Central memory CD4-positive, alpha-beta T cell (primary cell): ENCODE results near the gene HIVEP3.

Experiments
- DNase-seq: peaks from one replicate; pipeline ENCODE4 v3.0.0; 2022

Gene HIVEP3

GRCh38 chr1:41868241-41868998 lies 50.3 kb downstream of the HIVEP3 start:
- DNase-seq = no peak

DNA sequence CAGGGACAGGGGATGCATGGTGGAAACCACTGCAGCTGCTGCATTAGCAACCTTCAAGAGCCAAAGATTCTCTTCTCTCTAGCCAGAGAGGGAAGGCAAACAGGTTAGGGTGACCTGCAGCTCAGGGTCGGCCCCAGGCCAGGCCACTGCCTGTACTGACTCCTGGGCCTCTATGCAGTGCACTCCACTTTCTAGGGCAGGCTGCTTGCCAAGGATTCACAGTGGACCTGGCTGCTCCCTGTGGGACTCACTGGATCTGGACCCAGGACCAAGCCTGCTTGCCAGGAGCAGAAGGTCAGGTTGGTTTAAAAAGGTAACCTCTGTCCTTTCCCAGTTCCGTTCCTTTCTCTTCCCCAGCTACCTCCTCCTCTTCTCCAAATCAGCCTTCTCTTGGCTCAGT lies 52.4 kb downstream of the HIVEP3 start:
- no peak for DNase-seq

GRCh38 chr1:41864471-41865040 lies 54.2 kb downstream of the HIVEP3 start:
- no peak for DNase-seq

- DNase-seq = no peak
Observed at GRCh38 chr1:41863718-41864117, 55.0 kb downstream of the HIVEP3 start.

DNA sequence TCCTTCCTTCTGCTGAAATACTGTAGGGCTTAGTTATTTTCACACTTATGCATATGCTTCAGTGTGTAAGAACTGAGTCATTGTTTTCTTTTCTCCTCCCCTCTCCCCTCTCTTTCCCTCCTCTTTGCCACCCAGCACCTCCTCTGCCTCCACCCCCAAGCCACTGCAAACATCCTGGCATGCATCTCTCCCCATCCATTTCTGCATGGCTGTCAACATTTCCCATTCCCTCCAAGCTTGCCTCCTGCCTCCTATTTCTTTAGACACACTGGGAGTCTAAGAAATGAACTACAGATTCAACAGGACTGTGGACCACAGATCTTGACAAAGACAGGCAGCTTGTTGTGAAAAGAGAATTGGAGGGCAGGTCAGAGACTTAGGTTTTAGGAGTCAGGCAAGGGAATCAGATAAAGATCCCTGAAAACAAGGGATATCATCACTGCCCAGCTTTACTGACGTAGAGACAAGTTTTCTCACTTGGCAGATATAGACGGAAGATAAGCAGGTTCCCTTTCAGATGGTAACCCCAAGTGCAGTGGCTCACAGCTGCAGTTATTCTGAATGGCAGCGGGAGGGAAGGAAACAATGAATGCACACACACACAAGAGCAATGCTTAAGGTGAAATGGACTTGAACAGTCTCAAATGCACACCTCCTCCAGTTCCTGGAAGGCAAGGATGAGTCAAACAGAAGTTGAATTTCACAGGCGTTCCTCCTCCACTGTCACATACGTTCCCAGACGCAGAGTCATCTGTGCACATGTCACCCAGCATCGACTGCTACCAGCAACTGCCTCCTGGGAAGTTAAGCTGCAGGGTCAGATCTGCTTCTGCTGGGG lies 56.1 kb downstream of the HIVEP3 start:
- no peak for DNase-seq

DNA sequence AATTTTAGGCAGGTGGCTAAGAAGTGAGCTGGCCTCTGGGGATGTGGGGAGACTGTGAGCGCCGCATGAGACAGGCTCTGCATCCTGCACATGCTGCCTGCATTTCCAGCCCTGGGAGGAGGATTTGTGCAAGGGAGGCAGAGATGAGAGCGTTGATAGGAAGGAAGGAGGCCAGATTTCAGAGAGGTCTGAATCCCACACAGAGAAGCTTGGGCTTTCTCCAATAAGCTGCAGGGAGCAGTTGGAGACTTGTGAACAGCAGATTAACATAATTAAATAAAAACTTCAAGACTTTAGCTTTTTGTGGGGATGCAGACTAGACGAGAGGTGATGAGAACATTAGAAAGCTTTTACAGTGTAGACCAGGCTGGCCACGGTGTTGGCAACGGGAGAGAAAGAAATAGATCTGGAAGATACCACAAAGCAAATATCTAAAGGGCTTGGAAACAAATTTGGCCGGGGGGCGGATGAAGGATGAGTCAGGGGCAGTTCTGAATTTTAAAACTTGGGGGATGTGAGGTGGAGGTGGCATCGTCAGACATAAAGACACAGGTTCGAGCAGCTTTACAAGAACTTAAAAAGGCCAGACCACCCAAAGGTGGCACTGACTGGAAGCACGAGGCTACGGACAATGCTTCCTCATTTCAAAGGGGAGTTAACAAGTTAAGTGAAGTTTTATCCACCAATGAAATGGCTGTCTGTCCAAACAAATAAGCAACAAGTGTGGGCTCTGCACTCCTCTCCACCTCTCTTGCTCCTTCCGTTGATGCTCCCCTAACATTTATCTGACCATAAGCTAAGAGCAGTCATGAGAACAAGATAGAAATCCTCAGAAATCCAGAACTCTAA lies 57.0 kb downstream of the HIVEP3 start:
- DNase-seq = no peak

GRCh38 chr1:41860771-41861170 lies 58.0 kb downstream of the HIVEP3 start:
- no peak for DNase-seq

- no peak for DNase-seq
Observed at GRCh38 chr1:41860214-41860613, 58.5 kb downstream of the HIVEP3 start.

- DNase-seq = no peak
Observed at GRCh38 chr1:41859686-41860085, 59.0 kb downstream of the HIVEP3 start.

GRCh38 chr1:41856944-41857285 lies 61.8 kb downstream of the HIVEP3 start:
- DNase-seq = no peak

- no peak for DNase-seq
Observed at GRCh38 chr1:41856151-41856943, 62.4 kb downstream of the HIVEP3 start.

- no peak for DNase-seq
Observed at GRCh38 chr1:41855713-41856112, 63.0 kb downstream of the HIVEP3 start.

- no peak for DNase-seq
Observed at GRCh38 chr1:41853907-41854306, 64.8 kb downstream of the HIVEP3 start.

DNA sequence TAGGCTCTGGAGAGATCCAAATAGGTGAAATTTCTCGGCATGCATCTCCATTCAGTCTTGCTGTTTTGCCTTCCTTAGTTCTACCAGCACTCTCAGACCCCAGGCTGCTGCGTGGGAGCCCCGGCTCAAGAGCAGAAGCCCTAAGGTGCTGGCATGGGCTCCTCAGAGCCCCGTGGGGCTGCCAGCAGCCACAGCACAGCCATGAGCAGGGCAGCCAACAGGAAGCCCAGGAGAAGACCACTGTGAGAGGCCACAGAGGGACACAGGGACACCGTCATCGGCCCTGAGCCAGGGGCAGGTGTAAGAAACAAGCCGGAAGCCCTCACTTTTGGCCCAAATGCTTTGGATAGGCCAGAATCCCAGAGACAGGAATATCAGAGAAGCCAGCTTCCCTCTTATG lies 66.6 kb downstream of the HIVEP3 start:
- no peak for DNase-seq

GRCh38 chr1:41851589-41851988 lies 67.1 kb downstream of the HIVEP3 start:
- DNase-seq = no peak

DNA sequence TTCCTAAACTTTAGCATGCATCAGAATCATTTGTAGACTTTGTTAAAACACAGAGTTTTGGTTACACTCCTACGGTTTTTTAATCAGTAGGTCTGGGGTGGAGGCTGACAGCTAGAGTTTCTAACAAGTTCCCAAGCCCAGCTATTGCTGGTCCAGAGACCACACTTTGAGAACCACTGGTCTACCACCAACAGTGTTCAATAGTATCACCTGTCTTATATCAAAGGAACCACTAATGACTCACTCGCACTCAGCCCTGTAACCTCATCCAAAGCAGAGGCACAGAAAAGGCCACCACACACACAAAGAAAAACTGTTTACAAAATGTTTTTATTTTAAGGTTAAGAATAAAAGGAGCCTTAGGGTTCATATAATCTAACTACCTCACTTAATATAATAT lies 68.7 kb downstream of the HIVEP3 start:
- DNase-seq = no peak

DNA sequence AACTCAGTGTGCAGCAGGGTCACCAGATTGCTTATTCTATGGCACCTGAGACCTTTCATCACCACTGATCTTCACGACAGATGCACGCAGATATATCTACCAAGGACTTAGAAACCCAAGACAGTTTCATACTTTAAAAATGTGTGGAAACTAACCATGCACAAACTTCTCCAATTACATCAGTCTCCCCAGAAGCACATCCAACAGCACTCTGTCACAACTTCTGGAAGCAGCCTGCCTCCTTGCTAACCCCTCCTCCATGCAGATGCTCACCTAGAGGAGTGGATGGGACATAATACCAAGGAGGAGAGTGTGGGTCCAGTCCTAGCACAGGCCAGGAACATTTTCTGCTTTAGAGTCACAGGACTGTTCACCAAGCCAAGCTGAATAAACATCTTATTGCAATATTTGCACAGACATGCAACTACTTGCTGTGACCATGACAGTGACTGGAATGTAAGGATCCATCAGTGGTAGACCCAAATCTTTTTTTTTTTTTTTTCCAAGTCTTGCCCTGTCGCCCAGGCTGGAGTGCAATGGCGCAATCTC lies 69.4 kb downstream of the HIVEP3 start:
- DNase-seq = no peak

DNA sequence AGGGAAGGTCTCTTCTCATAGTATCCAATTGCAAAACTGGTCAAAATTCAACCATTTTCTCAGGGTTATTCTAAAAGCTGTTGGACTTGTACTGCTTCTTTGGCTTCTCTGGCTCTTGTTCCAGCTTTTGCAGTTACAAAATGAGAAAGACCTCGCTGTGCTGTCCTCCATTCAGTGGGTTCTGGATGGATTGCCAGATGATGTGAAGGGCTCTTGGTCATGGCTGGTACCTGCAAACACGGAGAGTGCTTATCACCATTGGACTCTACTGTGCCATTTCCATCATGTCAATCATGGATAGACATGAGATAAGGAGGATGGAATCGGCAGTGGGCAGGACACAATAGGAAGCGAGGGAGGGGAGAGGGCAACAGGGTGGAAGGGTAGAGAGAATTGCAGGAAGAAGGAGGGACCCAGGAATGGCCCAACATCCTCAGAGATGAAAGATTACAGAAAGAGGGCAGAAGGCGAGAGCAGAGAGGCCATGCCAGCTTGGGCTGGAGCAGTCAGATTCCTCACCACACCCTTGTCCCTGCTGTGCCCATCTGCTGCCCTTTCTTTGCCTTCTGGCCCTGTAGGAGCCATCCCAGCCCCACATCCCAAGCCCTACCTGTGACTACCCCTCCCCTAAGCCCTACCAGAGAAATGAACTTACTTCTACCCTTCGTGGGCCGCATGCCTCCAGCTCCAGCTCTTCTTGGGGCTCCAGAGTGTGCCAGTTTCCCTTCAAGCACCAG lies 70.3 kb downstream of the HIVEP3 start:
- no peak for DNase-seq

DNA sequence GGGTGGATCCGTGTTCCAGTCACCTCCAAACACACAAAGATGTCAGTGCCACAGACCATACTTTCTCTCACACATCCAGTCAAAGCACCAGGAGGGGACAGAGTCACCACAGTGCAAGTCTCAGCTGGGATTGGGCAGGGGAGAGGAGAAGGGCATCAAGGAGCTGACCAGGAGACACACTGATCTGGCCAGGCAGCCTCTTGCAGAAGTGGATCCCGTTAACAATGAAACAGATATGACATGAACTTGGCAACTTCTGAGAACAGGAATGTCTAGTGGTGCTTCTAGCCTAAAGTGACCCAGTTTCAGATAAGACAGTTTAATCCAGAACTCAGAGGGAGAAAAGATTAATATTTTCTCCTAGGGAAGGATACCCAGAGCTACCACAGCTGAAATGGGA lies 71.0 kb downstream of the HIVEP3 start:
- no peak for DNase-seq

DNA sequence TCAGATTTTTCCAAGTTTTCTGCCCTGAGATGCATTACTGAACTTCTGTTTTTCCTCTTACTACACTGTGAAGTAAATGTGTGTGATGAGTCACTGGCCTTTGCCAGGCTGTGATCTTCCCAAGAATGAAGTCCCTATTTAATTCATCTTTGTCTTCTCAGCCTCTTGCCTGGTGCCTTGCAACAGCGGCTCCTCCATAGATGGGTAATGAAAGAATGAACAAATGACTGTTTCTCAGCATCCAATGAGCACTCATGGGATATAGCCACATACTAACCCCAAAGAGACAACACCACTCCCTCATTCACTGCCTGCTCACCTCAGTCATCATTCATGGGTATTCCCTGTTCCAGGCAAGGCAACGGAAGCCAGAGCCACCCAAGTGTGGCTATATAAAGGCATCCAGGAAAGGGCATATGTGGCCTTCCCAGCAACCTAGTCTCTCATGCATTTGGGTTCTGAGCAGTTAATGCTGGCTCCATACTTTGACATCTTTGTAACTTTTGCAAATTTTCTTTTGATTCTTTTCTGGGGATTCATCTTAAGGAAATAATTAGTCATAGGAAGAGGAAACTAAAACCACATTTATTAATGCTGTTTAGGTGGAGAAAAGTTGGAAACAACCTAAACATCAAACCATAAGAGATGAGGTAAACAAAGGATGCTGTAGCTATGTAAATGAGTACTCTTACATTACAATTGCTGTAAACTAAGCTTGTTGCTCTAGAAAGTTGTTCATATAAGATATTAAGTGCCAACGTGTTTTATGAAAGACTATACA lies 71.9 kb downstream of the HIVEP3 start:
- no peak for DNase-seq
